ENCODE measurements around the gene CYFIP2.
A peak's percentile ranks its signal among the peaks of the same experiment; 100 is the strongest.

The CYFIP2 gene

GRCh38 chr5:157289164-157289819 lies 23.4 kb downstream of the CYFIP2 start:
- no peak for DNase-seq

GRCh38 chr5:157290156-157290980 lies 24.4 kb downstream of the CYFIP2 start:
- no peak for DNase-seq

GRCh38 chr5:157290981-157291711 lies 25.2 kb downstream of the CYFIP2 start:
- no peak for DNase-seq

GRCh38 chr5:157292599-157292998 lies 26.7 kb downstream of the CYFIP2 start:
- DNase-seq, result no peak

GRCh38 chr5:157294407-157295091 lies 28.6 kb downstream of the CYFIP2 start:
- DNase-seq, result no peak

GRCh38 chr5:157295247-157295646 lies 29.3 kb downstream of the CYFIP2 start:
- DNase-seq, result no peak

- DNase-seq, result no peak
Observed at GRCh38 chr5:157300564-157300963, 34.6 kb downstream of the CYFIP2 start.

- no peak for DNase-seq
Observed at GRCh38 chr5:157301066-157301465, 35.1 kb downstream of the CYFIP2 start.

- no peak for DNase-seq
Observed at GRCh38 chr5:157303023-157303422, 37.1 kb downstream of the CYFIP2 start.

- no peak for DNase-seq
Observed at GRCh38 chr5:157303667-157304327, 37.9 kb downstream of the CYFIP2 start.

- no peak for DNase-seq
Observed at GRCh38 chr5:157306081-157306480, 40.2 kb downstream of the CYFIP2 start.

- no peak for DNase-seq
Observed at GRCh38 chr5:157306692-157307471, 41.0 kb downstream of the CYFIP2 start.

GRCh38 chr5:157308836-157309465 lies 43.0 kb downstream of the CYFIP2 start:
- DNase-seq, result no peak

GRCh38 chr5:157309796-157310195 lies 43.9 kb downstream of the CYFIP2 start:
- DNase-seq, result no peak

- DNase-seq, result no peak
Observed at GRCh38 chr5:157311595-157311994, 45.7 kb downstream of the CYFIP2 start.

GRCh38 chr5:157312492-157312891 lies 46.6 kb downstream of the CYFIP2 start:
- peak; percentile 52 for DNase-seq

GRCh38 chr5:157322581-157322980 lies 56.7 kb downstream of the CYFIP2 start:
- DNase-seq, result no peak

- DNase-seq, result no peak
Observed at GRCh38 chr5:157323107-157323706, 57.3 kb downstream of the CYFIP2 start.

- DNase-seq, result no peak
Observed at GRCh38 chr5:157324237-157324636, 58.3 kb downstream of the CYFIP2 start.

GRCh38 chr5:157326440-157327005 lies 60.6 kb downstream of the CYFIP2 start:
- DNase-seq, result no peak

Data from stimulated activated CD4-positive, alpha-beta T cell treated with anti-CD3 and anti-CD28 coated beads, Interleukin-12 subunit alpha, Interleukin-12 subunit beta, amount 100 ng/mL, for 4 hours (primary cell).